Spleen (tissue), 11 donors: ENCODE measurements around the gene ADD2. TPM values are rescaled to one million over a fixed set of nuclear protein-coding genes. Genes with fewer than 3 reads are reported as not detected.

ENCODE experiments used
- DNase-seq: peaks from one replicate; pipeline ENCODE4 v3.0.0-alpha.2; 2020
- H3K27ac ChIP-seq, 8 donors: fragments of 200-600 bp; sonication (generic) in 7 of 8; 1 replicate in 4 of 8; 2 replicates in 4 of 8; pipeline versions ENCODE4 v1.5.0 to v1.8.0; 2016 to 2021; ENCODE audit warnings: inconsistent platforms in 4 of 8, mild to moderate bottlenecking in 4 of 8, moderate library complexity in 1 of 8
- H3K27me3 ChIP-seq, 7 donors: fragments of 200-600 bp; sonication (generic) in 6 of 7; replicated peaks in 1 of 7; 1 replicate in 4 of 7; 2 replicates in 3 of 7; pipeline versions ENCODE4 v1.5.0 to v1.8.0; 2016 to 2021; ENCODE audit warnings: inconsistent platforms in 3 of 7, mild to moderate bottlenecking in 1 of 7
- H3K36me3 ChIP-seq, 6 donors: fragments of 200-600 bp; sonication (generic) in 5 of 6; 1 replicate in 4 of 6; 2 replicates in 2 of 6; pipeline versions ENCODE4 v1.5.0 to v1.8.0; 2016 to 2021; ENCODE audit warnings: inconsistent platforms in 2 of 6
- H3K4me1 ChIP-seq, 6 donors: fragments of 200-600 bp; sonication (generic) in 5 of 6; 1 replicate in 3 of 6; 2 replicates in 3 of 6; pipeline versions ENCODE4 v1.5.0 to v1.8.0; 2016 to 2021; ENCODE audit warnings: inconsistent platforms in 3 of 6
- H3K4me3 ChIP-seq, 8 donors: fragments of 200-600 bp; sonication (generic) in 7 of 8; 1 replicate in 4 of 8; 2 replicates in 4 of 8; pipeline versions ENCODE4 v1.5.0 to v1.8.0; 2016 to 2021; ENCODE audit warnings: inconsistent platforms in 4 of 8, mild to moderate bottlenecking in 4 of 8, moderate library complexity in 2 of 8
- H3K9me3 ChIP-seq, 8 donors: fragments of 200-600 bp; sonication (generic) in 7 of 8; 1 replicate in 4 of 8; 2 replicates in 4 of 8; pipeline versions ENCODE4 v1.5.0 to v1.8.0; 2016 to 2021; ENCODE audit warnings: inconsistent platforms in 4 of 8
- CTCF ChIP-seq, 11 experiments: fragments of 200-600 bp in 7 of 11; fragments of 450-650 bp in 4 of 11; sonication (generic) in 4 of 11; IDR thresholded peaks in 8 of 11; conservative IDR thresholded peaks in 3 of 11; 1 replicate in 7 of 11; 2 replicates in 4 of 11; pipeline versions ENCODE4 v1.4.0 to v1.8.0; 2016 to 2021; ENCODE audit warnings: antibody characterized with exemption in 11 of 11, inconsistent platforms in 4 of 11, mild to moderate bottlenecking in 1 of 11
- POLR2A ChIP-seq, 3 donors: fragments of 450-650 bp; IDR thresholded peaks; one replicate each; pipeline ENCODE4 v1.5.1; 2017; ENCODE audit warnings: antibody characterized with exemption in 3 of 3, mild to moderate bottlenecking in 1 of 3
- POLR2AphosphoS5 ChIP-seq, 3 donors: sonication (generic); formaldehyde crosslinking; IDR thresholded peaks; one replicate each; pipeline ENCODE4 v1.5.1; 2017; ENCODE audit warnings: antibody characterized with exemption in 3 of 3
- WGBS, 5 donors: extraction: QIAGEN DNeasy Blood & Tissue Kit in 3 of 5; methylation state at CpG; one replicate each; pipeline versions ENCODE4 v1.1.5 to v1.1.7; 2013 to 2018; 5-methylcytosine and 5-hydroxymethylcytosine counted together
- intact Hi-C: fragments of 100-400 bp; cut with DNase I; formaldehyde crosslinking; loops from one replicate; pipeline ENCODE4 v1.15.0; 2023; ENCODE audit warnings: low total_unique reads
- polyA plus RNA-seq, 3 donors: library from polyadenylated mRNA; stranded (reverse); fragments of 200-250 nt; gene quantifications; one replicate each; pipeline ENCODE4 v1.2.1, GENCODE V29; 2013
- total RNA-seq, 7 donors: library from RNA; depleted of rRNA in 3 of 7; stranded (reverse); fragments of >200 nt in 3 of 7; fragmentation: NEBNext Ultra II Directional in 4 of 7; extraction: Animal tissue kit (Norgen Biotek cat#: 25700) in 4 of 7; gene quantifications; one replicate each; pipeline versions ENCODE4 v1.1.0 to v1.2.1, GENCODE V29; 2016 to 2021
- donor health status: healthy with polysubstance abuse.
- donor health status: DM: no; HTN: no; CAD: no; lungs with moderate emphysema.
- donor health status: DM: no; HTN: no; CAD: no.
- donor health status: Bipolar disorder and iron deficiency.
- donor health status: healthy.
- donor health status: DM: no; HTN: no; CAD: no.
- donor health status: DM: yes; HTN: yes; CAD: no.

ADD2 gene
- total and polyA plus RNA-seq, 10 donors: 0.47 to 7.1 (median 3.8) TPM

DNA sequence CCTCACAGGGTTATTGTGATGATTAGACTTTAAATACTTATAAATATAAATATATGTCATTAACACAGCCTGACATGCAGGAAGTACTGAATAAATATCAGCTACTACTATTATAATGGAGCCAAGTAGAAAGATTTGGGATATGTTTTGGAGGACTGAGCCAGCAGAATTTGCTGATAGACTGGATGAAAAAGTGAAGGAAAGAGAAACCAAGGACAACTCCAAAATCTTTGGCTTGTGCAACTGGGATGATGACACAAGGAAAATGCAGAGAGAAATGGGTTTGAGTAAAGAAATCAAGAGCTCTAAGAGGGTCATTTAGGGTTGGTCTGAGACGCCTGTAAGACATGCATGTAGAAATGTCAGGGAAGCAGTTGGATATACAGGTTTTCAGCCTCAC, 15.6 kb downstream of the ADD2 start:
- no peak overlapping the region for H3K4me3 ChIP-seq
- intact Hi-C loops: no loop called here
- 70 to 86% (median 79%) methylated on average over 1 of the region's 1 CpG for WGBS, 5 donors
- H3K36me3 ChIP-seq: no peaks in the 10 kb centered on the region
- TF ChIP-seq POLR2AphosphoS5 (IDR thresholded peaks at IDR 0.05): no peak
- no peak for TF ChIP-seq CTCF (IDR thresholded peaks at IDR 0.05 in 8 of 11, conservative IDR thresholded peaks at IDR 0.05 in 3 of 11)
- no peak for TF ChIP-seq POLR2A (IDR thresholded peaks at IDR 0.05)
- peaks cover 0 to 34% (median 0%) of the 10 kb centered on the region in 7 donors for H3K27me3 ChIP-seq
- H3K4me1 ChIP-seq: no peaks in the 10 kb centered on the region
- no peaks in the 10 kb centered on the region for H3K9me3 ChIP-seq
- no peak overlapping the region for H3K27ac ChIP-seq
- DNase-seq: no peak

DNA sequence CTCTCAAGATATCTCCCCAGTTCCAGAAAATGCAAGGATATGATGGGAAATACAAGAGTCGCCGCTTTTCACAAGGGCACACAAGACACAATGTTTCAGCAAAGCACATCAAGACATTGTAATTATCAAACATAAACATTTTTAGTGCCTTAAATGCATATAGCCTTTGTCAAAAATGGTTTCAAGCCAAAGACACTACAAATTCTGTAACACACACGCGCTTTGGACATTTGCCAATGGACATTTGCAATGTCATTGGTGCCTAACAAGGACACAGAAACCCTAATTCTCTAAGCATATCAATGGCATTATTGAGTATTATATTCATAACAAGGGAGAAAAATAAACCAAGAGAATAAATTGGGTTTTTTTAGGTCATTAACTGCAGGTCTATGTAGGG, 16.1 kb downstream of the ADD2 start:
- no peak for TF ChIP-seq CTCF (IDR thresholded peaks at IDR 0.05 in 8 of 11, conservative IDR thresholded peaks at IDR 0.05 in 3 of 11)
- TF ChIP-seq POLR2AphosphoS5 (IDR thresholded peaks at IDR 0.05): no peak
- no peak for TF ChIP-seq POLR2A (IDR thresholded peaks at IDR 0.05)
- Histone ChIP-seq H3K4me3 (no peak overlapping the region), H3K36me3 (no peaks in the 10 kb centered on the region), H3K4me1 (no peaks in the 10 kb centered on the region), H3K27me3 (peaks cover 0 to 32% (median 0%) of the 10 kb centered on the region in 7 donors), H3K9me3 (no peaks in the 10 kb centered on the region), H3K27ac (no peak overlapping the region)
- DNase-seq: no peak
- WGBS, 5 donors: 62 to 89% (median 69%) methylated on average over 4 of the region's 4 CpGs
- intact Hi-C loops: no loop called here

GRCh38 chr2:70750320-70750719, 17.7 kb downstream of the ADD2 start:
- peaks cover 0 to 19% (median 0%) of the 10 kb centered on the region in 7 donors for H3K27me3 ChIP-seq

More at GRCh38 chr2:70750320-70750719, 17.7 kb downstream of the ADD2 start:
- H3K27ac ChIP-seq: no peak overlapping the region
- 75 to 91% (median 83%) methylated on average over 1 of the region's 1 CpG for WGBS, 5 donors
- H3K4me3 ChIP-seq: no peak overlapping the region
- TF ChIP-seq POLR2A (IDR thresholded peaks at IDR 0.05) (no peak), POLR2AphosphoS5 (IDR thresholded peaks at IDR 0.05) (no peak), CTCF (IDR thresholded peaks at IDR 0.05 in 8 of 11, conservative IDR thresholded peaks at IDR 0.05 in 3 of 11) (no peak)
- DNase-seq: no peak
- H3K9me3 ChIP-seq: no peaks in the 10 kb centered on the region
- intact Hi-C loops: no loop called here
- no peaks in the 10 kb centered on the region for H3K36me3 ChIP-seq
- no peaks in the 10 kb centered on the region for H3K4me1 ChIP-seq
